RPMI7951 (cell line): ENCODE results near the gene SMAD3. TPM values are rescaled to one million over a fixed set of nuclear protein-coding genes. Genes with fewer than 3 reads are reported as not detected.

Experiments
- DNase-seq: peaks from one replicate; pipeline ENCODE4 v3.0.0-alpha.2; 2012; ENCODE audit warnings: low read depth
- total RNA-seq: library from RNA; depleted of rRNA; stranded (reverse); fragments of >200 nt; shearing (Covaris generic); gene quantifications from 2 replicates; pipeline ENCODE4 v1.2.3, GENCODE V29; 2014

The SMAD3 gene
- total RNA-seq, 1 experiment from 2014 or later = 19.7 TPM

- no peak for DNase-seq
Observed at GRCh38 chr15:67161881-67162280, 96.5 kb downstream of the SMAD3 start.

DNA sequence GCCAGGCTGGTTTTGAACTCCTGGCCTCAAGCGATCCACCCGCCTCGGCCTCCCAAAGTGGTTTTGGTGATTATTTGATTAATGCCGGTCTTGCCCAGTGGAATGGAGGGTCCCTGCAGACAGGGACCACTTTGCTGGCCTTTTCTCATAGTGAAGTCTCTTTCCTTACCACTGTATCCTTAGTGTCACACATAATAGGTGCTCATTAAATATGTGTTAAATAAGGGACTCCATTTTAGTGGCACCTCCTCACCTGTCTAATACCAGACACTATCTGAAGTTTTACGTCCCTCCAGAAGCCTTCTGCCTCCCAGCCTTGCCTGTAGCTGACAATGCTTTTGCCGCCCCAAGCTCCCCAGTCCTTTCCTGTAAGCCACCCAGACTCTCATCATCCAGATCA, 97.8 kb downstream of the SMAD3 start:
- no peak for DNase-seq

GRCh38 chr15:67164401-67164791, 99.0 kb downstream of the SMAD3 start:
- no peak for DNase-seq

DNA sequence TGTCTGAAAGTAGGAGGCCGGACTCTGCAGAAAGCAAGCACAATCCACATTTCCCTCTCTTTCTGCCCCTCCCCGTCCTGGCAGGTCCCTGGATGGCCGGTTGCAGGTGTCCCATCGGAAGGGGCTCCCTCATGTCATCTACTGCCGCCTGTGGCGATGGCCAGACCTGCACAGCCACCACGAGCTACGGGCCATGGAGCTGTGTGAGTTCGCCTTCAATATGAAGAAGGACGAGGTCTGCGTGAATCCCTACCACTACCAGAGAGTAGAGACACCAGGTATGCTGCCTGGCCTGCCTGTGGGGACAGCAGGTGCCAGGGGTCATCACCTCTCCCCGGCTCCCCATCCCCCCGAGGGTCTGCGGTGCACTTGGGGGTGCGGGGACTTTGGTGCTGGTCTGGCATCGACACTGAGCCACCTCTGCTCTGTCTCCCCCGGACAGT, 99.4 kb downstream of the SMAD3 start:
- DNase-seq = no peak

DNA sequence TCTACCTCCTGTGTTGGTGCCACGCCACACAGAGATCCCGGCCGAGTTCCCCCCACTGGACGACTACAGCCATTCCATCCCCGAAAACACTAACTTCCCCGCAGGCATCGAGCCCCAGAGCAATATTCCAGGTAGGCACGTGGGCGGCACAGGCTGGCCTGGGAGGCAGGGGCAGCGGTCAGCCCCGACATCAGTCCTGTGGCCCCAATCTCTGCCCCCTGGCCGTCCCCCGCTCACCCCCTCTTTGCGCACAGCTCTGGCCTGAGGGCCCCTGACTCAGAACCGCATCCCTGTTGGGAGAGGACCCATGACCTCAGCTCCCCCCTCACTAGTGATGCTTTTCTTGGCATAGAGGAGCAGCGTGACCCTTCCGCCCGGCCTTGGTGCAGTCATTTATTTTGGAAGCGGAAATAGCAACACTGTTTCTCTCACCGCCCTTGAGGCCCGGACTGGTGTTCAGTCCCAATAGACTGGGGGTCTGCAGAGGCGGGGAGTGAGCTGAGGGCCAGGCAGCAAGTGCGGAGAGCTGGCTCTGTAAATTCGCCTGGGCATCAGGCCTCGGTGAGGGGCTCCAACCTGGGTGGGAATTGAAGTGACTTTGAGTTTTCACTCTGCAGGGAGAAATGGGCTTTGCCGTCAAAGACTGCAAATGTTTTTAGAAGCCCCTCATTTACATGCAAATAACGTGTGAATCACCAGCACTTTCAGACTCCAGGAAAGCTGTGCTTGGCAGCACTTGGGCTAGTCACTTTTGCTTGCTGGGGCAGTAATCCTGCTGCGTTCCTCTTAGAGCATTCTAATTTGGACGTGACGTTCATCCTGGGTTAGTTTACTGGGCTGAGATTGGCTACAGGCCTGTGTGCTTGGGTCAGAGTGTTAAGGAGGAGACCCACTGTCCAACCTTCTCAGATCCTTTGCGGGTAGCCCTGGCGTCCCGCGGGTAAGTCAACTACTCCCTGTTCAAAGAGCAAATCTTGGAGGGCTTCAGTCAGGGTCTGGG, 100.2 kb downstream of the SMAD3 start:
- DNase-seq = no peak

GRCh38 chr15:67166280-67167009, 101.0 kb downstream of the SMAD3 start:
- no peak for DNase-seq

- no peak for DNase-seq
Observed at GRCh38 chr15:67167091-67167490, 101.7 kb downstream of the SMAD3 start.

DNA sequence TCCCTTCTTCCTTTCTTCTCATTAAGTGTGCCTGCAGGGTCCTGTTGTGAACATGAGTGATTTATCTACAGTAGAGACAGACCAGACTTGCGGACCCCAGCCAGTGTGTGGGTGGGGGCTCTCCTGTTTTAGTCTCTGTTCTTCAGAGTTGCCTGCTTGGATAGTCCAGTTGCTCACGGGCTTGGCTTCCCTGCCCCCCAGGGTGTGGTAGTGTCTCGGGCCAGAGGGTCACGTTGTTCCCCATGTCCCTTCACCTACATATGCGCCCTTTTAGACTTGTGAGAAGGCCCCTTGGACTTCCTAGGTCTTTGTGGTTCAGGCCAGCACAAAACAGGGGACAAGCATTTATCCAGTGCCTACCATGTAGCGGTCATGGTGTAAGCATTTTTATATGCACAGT, 103.3 kb downstream of the SMAD3 start:
- DNase-seq = no peak

- DNase-seq = no peak
Observed at GRCh38 chr15:67170143-67170925, 104.9 kb downstream of the SMAD3 start.

DNA sequence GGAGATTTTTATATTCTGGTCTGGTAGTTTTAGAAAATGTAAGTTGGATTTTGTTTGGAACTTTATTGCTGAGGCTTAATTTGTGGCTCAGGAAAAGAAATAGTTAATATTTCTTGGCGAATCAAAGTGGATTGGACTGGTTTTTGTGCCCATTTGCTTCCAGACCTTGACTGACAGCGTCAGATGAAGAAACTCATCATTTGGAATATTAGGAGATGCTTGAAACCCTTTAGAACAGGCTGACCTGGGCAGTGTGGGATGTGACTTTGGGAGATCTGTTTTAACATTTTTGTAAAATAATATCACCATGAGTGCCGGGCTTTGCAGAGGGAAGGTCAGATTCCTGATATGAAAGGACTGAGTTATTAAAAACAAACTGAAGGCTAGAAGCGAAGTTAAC, 106.1 kb downstream of the SMAD3 start:
- DNase-seq = no peak

DNA sequence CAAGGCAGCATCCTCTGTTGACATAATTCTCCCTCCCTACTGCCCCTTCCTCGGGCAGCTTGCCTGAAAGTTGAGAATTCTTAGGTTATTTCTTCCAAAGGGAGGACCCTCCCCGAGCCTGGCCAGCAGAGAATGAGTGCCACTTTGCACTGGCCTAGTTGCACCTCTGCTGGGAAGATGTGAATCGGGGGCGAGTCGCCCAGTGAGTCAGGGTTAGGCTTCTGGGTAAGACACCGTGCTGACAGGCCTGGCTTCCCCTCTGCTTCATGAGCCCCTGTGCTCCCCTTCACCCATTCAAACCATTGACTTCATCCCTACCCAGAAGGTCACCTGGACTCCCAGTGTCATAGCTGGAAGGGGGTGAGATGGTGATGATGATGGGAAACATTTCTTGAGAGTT, 106.8 kb downstream of the SMAD3 start:
- no peak for DNase-seq

DNA sequence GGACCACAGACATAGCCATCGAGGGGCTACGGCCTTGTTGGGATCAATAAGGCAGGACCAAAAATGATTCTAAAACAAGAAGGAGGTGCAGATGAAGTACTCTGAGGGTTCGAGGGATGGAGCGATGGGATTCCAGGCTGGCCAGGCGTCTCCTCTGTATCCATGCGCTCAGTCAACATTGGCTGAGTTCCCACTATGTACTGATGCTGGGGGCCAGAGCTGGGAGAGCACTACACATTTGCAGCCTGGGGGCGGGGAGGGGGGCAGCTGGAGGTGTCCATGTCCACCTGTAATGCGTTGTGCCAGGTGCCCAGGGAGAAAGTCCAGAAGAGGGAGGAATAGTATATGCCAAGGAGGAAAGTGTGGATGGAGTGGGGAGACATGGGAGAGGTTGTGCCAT, 107.6 kb downstream of the SMAD3 start:
- DNase-seq = no peak

DNA sequence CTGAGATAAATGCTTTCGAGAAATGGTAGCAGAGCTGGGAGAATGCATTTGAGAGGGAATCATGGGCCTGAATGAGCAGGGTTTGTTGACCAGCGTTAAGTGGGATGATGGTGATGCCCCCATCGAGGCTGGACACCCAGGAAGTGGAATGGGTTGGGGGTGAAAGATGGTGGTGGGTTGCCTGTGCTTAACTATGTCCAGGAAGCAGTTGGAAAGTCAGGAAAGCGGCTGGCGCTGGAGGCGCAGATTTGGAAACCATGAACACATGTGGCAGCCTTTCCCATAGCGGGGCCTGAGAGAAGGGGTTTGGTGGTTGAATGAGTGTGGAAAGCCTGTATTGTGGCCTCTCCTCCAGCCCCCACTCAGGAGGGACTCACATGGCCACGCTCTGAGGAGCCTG, 108.4 kb downstream of the SMAD3 start:
- DNase-seq = no peak

DNA sequence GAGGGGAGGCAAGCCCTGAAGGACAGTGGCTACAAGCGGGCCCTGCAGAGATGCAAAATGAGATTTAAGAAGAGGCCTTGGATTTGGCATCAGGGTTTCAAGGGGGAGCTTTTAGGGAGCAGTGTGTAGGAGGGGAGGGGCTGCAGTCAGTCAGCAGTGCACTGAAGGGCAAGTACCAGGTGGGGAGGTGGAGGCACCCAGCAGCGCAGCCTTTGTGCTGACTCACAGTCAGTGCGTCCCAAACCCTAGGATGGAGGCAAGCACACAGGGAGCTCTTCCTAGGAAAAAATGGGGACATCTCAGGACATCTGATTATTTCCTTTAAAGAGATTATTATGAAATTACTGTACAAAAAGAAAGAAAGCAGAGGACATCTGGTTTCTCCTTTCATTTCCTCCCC, 109.0 kb downstream of the SMAD3 start:
- DNase-seq = no peak

- DNase-seq = peak; percentile 39
Observed at GRCh38 chr15:67174864-67175573, 109.6 kb downstream of the SMAD3 start.

GRCh38 chr15:67175643-67176071, 110.3 kb downstream of the SMAD3 start:
- DNase-seq = no peak

- DNase-seq = no peak
Observed at GRCh38 chr15:67176195-67176971, 111.0 kb downstream of the SMAD3 start.

- peak; percentile 58 for DNase-seq
Observed at GRCh38 chr15:67177752-67178151, 112.3 kb downstream of the SMAD3 start.

DNA sequence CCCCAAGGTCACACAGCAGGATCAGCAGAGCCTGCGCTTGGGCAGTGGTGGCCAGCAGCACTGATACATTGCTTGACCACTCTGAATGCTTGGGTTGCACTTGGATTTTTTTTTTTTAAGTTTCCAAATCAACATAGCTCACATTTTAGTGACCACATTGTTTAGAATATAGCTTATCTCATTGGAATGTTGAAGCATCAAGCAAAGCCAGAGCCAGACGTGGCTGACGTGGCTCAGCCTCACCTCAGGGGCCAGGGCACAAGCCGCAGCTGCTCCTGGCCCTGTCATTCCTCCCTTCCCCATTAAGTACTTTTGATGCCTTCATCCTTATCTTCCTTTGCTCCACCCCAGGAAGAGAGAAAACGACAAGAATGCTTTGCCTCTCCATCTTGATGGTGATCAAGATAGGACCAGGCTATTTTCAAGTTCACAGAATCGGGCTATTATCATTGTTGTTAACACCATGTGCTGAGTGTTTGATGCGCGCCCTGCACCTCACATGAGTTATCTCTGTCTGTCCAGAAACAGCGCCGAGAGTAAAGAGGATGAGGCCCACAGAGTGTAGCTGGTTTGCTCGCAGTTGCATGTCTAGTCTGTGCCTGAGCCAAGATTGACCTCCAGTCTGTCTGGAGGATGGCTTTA, 113.3 kb downstream of the SMAD3 start:
- DNase-seq = peak; percentile 99

GRCh38 chr15:67179411-67179995, 114.1 kb downstream of the SMAD3 start:
- no peak for DNase-seq
